HG03060 (cell line): ENCODE results near the gene ATP13A1.
"Not testable (repeated sequence)": the region's sequence is repeated elsewhere in the genome, so short reads cannot be mapped to it uniquely, and the experiment has no call there.

Experiments
- ATAC-seq: cut with Tn5 transposase; IDR thresholded peaks from one replicate; pipeline ENCODE4 v1.9.1; 2021; ENCODE audit warnings: low read depth, moderate number of reproducible peaks; ENCODE audit not compliant: unreplicated experiment

ATP13A1 gene

GRCh38 chr19:19663256-19664120 lies at the start of gene ATP13A1:
Gene ATP13A1, minus strand, starts transcription at chr19:19663676. Its CDS starts 10 bp downstream, at chr19:19663666.
- peak; percentile 54 for ATAC-seq

- ATAC-seq = no peak
Measured at GRCh38 chr19:19711934-19712828, 48.7 kb upstream of the ATP13A1 start.

GRCh38 chr19:19711306-19711933 lies 47.9 kb upstream of the ATP13A1 start:
- ATAC-seq = no peak

- ATAC-seq = no peak
Measured at GRCh38 chr19:19710506-19710905, 47.0 kb upstream of the ATP13A1 start.

GRCh38 chr19:19704836-19705235 lies 41.4 kb upstream of the ATP13A1 start:
- ATAC-seq = no peak

GRCh38 chr19:19700493-19700892 lies 37.0 kb upstream of the ATP13A1 start:
- not testable (repeated sequence) for ATAC-seq

DNA sequence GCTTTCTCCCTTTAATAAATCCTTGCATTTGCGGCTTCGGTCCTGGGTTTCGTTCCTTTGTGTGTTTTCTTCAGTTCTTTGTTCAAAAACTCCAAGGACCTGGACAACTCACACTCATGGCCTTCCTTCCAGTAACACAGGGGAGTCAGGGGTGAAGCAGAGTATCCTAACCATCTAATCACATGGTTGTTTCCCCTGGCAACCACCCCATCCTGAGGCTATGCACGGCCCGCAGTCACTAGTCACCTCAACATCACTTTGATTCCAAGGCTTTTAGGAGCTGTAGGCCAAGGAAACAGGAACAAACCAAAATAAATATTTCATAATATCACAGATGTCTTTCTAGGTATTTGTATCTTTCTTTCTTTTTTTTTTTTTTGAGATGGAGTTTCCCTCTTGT lies 34.1 kb upstream of the ATP13A1 start:
- ATAC-seq = no peak

DNA sequence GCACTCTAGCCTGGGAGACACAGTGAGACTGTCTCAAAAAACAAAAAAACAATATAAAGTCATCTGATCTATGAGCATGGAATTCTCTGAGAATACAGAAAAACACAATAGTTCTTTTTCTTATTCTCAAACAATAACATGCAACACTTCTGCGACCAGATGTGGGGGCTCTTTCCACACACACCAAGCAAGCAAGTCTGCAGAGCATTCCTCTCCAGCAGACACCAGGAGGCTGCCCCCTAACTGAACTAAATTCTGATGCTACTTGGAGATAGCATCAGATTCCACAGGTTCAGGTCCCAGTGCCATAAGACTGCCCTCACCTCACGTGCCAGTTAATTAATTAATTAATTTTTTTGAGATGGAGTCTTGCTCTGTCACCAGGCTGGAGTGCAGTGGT lies 32.9 kb upstream of the ATP13A1 start:
- no peak for ATAC-seq

DNA sequence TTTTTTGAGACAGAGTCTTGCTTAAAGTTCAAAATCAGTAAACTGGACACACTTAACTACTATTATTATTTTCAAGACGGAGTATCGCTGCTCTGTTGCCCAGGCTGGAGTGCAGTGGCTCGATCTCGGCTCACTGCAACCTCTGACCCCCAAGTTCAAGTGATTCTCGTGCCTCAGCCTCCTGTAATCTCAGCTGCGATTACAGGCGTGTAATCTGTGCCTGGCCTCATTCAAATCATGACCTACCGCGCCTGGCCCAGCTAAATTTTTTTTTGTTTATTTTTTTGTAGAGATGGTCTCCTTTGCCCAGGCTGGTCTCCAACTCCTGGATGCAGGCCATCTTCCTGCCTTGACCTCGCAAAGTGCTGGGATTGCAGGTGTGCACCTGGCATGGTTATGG lies 28.2 kb upstream of the ATP13A1 start:
- no peak for ATAC-seq

DNA sequence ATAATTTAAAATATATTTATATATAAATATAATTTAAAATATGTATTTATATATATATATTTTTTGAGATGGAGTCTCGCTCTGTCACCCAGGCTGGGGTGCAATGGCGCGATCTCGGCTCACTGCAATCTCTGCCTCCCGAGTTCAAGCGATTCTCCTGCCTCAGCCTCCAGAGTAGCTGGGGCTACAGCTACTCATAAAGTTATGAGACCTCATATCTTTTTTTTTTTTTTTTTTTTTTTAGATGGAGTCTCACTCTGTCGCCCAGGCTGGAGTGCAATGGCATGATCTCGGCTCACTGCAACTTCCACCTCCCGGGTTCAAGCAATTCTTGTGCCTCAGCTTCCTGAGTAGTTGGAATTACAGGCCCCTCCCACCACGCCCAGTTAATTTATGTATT lies 25.5 kb upstream of the ATP13A1 start:
- not testable (repeated sequence) for ATAC-seq

DNA sequence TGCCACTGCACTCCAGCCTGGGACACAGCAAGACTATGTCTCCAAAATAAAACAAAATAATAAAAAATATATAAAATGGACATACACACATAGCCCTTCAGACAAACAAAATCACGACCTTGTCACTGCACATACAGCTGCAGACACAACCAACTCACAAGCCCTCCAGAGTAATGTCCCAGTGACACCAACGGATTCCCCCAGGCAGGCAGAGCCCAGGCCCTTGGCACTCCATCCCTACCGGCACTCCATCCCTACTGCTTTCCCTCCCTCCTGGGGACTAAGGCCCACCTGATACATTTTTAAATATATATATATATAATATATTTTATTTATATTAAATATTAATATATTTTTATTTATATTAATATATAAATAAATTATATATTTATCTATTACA lies 23.6 kb upstream of the ATP13A1 start:
- no peak for ATAC-seq

DNA sequence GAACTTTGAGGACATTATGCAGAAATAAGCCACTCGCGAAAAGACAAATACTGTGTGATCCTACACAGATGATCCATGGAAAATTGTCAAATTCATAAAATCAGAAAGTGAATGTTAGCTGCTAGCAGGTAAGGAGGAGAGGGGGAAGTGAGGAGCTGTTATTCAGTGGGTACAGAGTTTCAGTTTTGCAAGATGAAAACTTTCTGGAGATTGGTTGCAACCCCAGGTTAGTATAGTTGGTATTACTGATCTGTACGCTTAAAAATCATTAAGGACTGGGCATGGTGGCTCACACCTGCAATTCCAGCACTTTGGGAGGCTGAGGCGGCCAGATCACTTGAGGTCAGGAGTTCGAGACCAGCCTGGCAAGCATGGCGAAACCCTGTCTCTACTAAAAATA lies 23.1 kb upstream of the ATP13A1 start:
- ATAC-seq = no peak

- ATAC-seq = not testable (repeated sequence)
Measured at GRCh38 chr19:19686119-19686518, 22.6 kb upstream of the ATP13A1 start.

GRCh38 chr19:19679176-19680073 lies 15.9 kb upstream of the ATP13A1 start:
- no peak for ATAC-seq

GRCh38 chr19:19677579-19677978 lies 14.1 kb upstream of the ATP13A1 start:
- no peak for ATAC-seq

- ATAC-seq = no peak
Measured at GRCh38 chr19:19674315-19674714, 10.8 kb upstream of the ATP13A1 start.

DNA sequence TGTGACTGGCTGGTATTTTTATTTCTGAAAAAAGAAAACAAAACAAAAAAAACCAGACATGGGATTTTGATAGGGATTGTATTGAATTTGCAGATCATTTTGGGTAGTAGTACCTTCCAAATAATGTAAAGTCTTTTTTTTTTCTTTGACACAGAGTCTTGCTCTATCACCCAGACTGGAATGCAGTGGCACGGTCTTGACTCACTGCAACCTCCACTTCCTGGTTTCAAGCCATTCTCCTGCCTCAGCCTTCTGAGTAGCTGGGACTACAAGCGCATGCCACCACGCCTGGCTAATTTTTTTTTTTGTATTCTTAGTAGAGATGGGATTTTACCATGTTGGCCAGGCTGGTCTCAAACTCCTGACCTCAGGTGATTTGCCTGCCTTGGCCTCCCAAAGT lies 9.3 kb upstream of the ATP13A1 start:
- ATAC-seq = no peak

DNA sequence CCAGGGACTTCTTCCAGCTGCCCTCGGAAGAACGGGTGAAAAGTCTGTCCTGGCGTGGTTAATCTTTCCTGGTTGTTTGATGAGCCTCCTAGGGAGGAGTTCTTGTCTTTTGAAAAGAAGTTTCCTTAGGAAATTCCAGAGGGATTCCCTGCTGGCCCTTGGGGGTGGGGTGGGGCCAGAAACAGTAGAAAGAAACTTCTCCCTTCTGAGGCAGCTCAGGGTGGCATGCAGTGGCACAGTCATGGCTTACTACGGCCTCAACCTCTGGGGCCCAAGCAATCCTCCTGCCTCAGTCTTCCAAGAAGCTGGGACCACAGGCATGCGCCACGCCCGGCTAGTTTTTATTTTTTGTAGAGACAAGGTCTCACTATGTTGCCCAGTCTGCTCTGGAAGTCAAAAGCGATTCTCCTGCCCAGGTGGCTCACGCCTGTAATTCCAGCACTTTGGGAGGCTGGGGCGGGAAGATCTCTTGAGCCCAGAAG lies 6.6 kb upstream of the ATP13A1 start:
- ATAC-seq = no peak

DNA sequence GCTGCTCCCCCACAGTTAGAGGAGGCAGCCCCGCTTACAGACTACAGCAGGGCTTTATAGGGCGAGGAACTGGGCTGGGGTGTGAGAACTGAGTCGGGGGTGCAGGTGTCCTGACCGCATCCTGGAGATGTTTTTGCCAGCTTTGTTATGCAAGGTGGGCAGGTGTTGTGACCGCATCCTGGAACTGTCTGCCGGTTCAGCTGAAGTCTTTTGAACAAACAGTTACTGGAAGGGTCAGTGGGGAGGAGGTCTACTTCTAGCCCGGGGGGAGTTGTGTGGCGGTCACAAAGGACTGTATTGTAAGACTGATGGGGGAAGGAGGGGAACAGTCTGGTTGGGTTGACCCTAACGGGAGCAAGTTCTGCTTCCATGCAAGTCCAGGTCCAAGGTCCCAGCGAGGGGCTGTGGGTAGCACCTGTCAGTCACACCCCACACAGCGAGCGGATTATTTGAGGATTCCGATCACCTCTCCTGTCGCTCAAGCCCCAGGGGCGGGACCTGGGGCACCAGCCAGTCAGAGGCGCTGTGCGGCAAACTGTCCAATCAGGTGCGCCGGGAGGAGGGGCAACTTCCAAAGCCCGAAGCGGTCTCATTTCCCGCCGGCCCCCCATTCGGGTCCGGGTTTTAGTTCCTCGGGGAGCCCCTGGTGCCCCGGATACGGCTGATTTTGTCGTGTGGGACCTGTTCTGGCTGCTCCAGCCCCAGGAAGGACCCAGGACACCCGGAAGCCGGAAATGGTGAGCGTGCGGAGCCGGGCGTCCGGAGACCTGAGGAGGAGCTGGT lies 4.9 kb upstream of the ATP13A1 start, which contains the start of gene ZNF101:
Gene ZNF101, plus strand, starts transcription at position 610 of the 783 bp plus-strand sequence. Its CDS starts 125 bp downstream, at position 735.
- peak; percentile 74 for ATAC-seq
